H1 (cell line): Measurements from ENCODE around the gene MTCL3.

Source experiments
- CTCF ChIA-PET: fragments of 300-600 bp; sonication (Branson Sonifier 250); formaldehyde crosslinking; loops from one replicate; lab custom pipeline; 2021; ENCODE audit not compliant: partially characterized antibody; lab: Charles Lee
- POLR2A ChIA-PET: fragments of 300-600 bp; sonication (Branson Sonifier 250); formaldehyde crosslinking; loops from one replicate; lab custom pipeline; 2021; ENCODE audit warnings: inconsistent platforms; ENCODE audit not compliant: partially characterized antibody; lab: Charles Lee
- DNase-seq, 2 experiments: peaks; one replicate each; pipeline versions ENCODE4 v3.0.0 to v3.0.0-alpha.2; 2010 to 2022; ENCODE audit warnings: low spot score in 2 of 2, low read depth in 1 of 2, mixed read lengths in 1 of 2
- FAIRE-seq: peaks from 2 replicates; lab custom pipeline; 2011; peaks lifted over from hg19 to GRCh38; lab: Jason Lieb, UNC
- H2AFZ ChIP-seq: 2 replicates; pipeline ENCODE4 v1.8.1; 2012; ENCODE audit warnings: low read length, inconsistent platforms
- H2AK5ac ChIP-seq: 2 replicates; pipeline ENCODE4 v1.6.1; 2013; ENCODE audit warnings: low read depth, low read length
- H2BK120ac ChIP-seq: replicated peaks from 2 replicates; pipeline ENCODE3; 2013; ENCODE audit warnings: low read depth, low read length, inconsistent platforms
- H2BK12ac ChIP-seq: 2 replicates; pipeline ENCODE4 v1.6.1; 2013; ENCODE audit warnings: low read depth, low read length
- H2BK15ac ChIP-seq: 2 replicates; pipeline ENCODE4 v1.6.1; 2013; ENCODE audit warnings: low read length
- H2BK20ac ChIP-seq: 2 replicates; pipeline ENCODE4 v1.6.1; 2013; ENCODE audit warnings: low read length
- H2BK5ac ChIP-seq: 2 replicates; pipeline ENCODE4 v1.6.1; 2013; ENCODE audit warnings: low read depth, low read length
- H3K14ac ChIP-seq: 2 replicates; pipeline ENCODE4 v1.6.1; 2013; ENCODE audit warnings: inconsistent platforms; ENCODE audit not compliant: insufficient read length
- H3K18ac ChIP-seq: 2 replicates; pipeline ENCODE4 v1.6.1; 2013; ENCODE audit warnings: low read length; ENCODE audit errors: extremely low read depth
- H3K23ac ChIP-seq: 2 replicates; pipeline ENCODE4 v1.6.1; 2013; ENCODE audit warnings: inconsistent platforms; ENCODE audit not compliant: insufficient read length
- H3K23me2 ChIP-seq: 2 replicates; pipeline ENCODE4 v1.6.1; 2013; ENCODE audit warnings: low read depth, low read length
- H3K27ac ChIP-seq: 2 replicates; pipeline ENCODE4 v1.6.1; 2011; ENCODE audit warnings: low read depth, low read length, inconsistent platforms
- H3K27me3 ChIP-seq, 4 experiments: replicated peaks in 1 of 4; 1 replicate in 1 of 4; 2 replicates in 3 of 4; pipeline versions ENCODE4 v1.6.1 to v1.8.1; 2011 to 2013; ENCODE audit warnings: low read length in 3 of 4, mild to moderate bottlenecking in 3 of 4, inconsistent platforms in 2 of 4, mixed read lengths in 2 of 4, moderate library complexity in 1 of 4; ENCODE audit not compliant: control insufficient read depth in 3 of 4, insufficient read depth in 3 of 4; ENCODE audit errors: extremely low read depth in 1 of 4
- H3K36me3 ChIP-seq, 4 experiments: 2 replicates each; pipeline versions ENCODE4 v1.6.1 to v1.8.1; 2011 to 2013; ENCODE audit warnings: mild to moderate bottlenecking in 4 of 4, low read length in 3 of 4, moderate library complexity in 2 of 4, control low read depth in 1 of 4, inconsistent platforms in 1 of 4; ENCODE audit not compliant: insufficient read depth in 4 of 4, control insufficient read depth in 2 of 4
- H3K4ac ChIP-seq: replicated peaks from 2 replicates; pipeline ENCODE3; 2013; ENCODE audit warnings: low read length, low read depth, mixed read lengths, inconsistent platforms; ENCODE audit not compliant: insufficient read length
- H3K4me1 ChIP-seq, 4 experiments: replicated peaks in 1 of 4; 1 replicate in 1 of 4; 2 replicates in 3 of 4; pipeline versions ENCODE4 v1.6.1 to v1.8.1; 2011 to 2013; ENCODE audit warnings: low read length in 3 of 4, inconsistent platforms in 2 of 4, mixed read lengths in 1 of 4; ENCODE audit not compliant: insufficient read depth in 4 of 4, control insufficient read depth in 3 of 4
- H3K4me2 ChIP-seq, 2 experiments: 2 replicates each; pipeline versions ENCODE4 v1.6.1 to v1.8.1; 2011 to 2013; ENCODE audit warnings: low read depth in 2 of 2, low read length in 2 of 2, control low read depth in 1 of 2, inconsistent platforms in 1 of 2, mild to moderate bottlenecking in 1 of 2; ENCODE audit not compliant: insufficient read depth in 1 of 2
- H3K4me3 ChIP-seq, 4 experiments: fragments of 200-600, 300-600 bp in 1 of 4; sonication (generic), shearing (Covaris generic), sonication (Bioruptor Twin) in 1 of 4; 2 replicates each; pipeline versions ENCODE4 v1.5.1 to v1.8.1; 2011 to 2016; ENCODE audit warnings: low read length in 4 of 4, low read depth in 3 of 4, control low read depth in 2 of 4, inconsistent platforms in 2 of 4, mild to moderate bottlenecking in 2 of 4, mixed read lengths in 1 of 4, moderate library complexity in 1 of 4; ENCODE audit not compliant: insufficient read depth in 2 of 4; ENCODE audit errors: extremely low read depth in 1 of 4
- H3K56ac ChIP-seq: replicated peaks from 2 replicates; pipeline ENCODE3; 2013; ENCODE audit warnings: low read depth, mild to moderate bottlenecking, mixed read lengths, low read length, inconsistent platforms; ENCODE audit not compliant: insufficient read length
- H3K79me1 ChIP-seq: 2 replicates; pipeline ENCODE4 v1.6.1; 2013; ENCODE audit warnings: low read depth, low read length, control low read depth
- H3K79me2 ChIP-seq, 2 experiments: 2 replicates each; pipeline versions ENCODE4 v1.6.1 to v1.8.1; 2012 to 2013; ENCODE audit warnings: low read length in 2 of 2, mild to moderate bottlenecking in 2 of 2, inconsistent platforms in 1 of 2; ENCODE audit not compliant: insufficient read depth in 2 of 2, control insufficient read depth in 1 of 2
- H3K9ac ChIP-seq, 4 experiments: replicated peaks in 1 of 4; 1 replicate in 1 of 4; 2 replicates in 3 of 4; pipeline versions ENCODE4 v1.6.1 to v1.8.1; 2011 to 2013; ENCODE audit warnings: low read depth in 3 of 4, low read length in 3 of 4, control low read depth in 2 of 4, mild to moderate bottlenecking in 2 of 4, moderate library complexity in 2 of 4, inconsistent platforms in 1 of 4; ENCODE audit errors: extremely low read depth in 1 of 4
- H3K9me3 ChIP-seq, 2 experiments: 2 replicates each; pipeline versions ENCODE4 v1.6.1 to v1.8.1; 2012 to 2013; ENCODE audit warnings: mild to moderate bottlenecking in 2 of 2, moderate library complexity in 2 of 2, control low read depth in 1 of 2, inconsistent platforms in 1 of 2, low read depth in 1 of 2, low read length in 1 of 2, mixed read lengths in 1 of 2; ENCODE audit not compliant: insufficient read depth in 2 of 2
- H4K20me1 ChIP-seq, 2 experiments: replicated peaks in 1 of 2; 2 replicates each; pipeline versions ENCODE3 to v1.8.1; 2011 to 2013; ENCODE audit warnings: inconsistent platforms in 2 of 2, low read length in 2 of 2, mild to moderate bottlenecking in 1 of 2; ENCODE audit not compliant: insufficient read depth in 2 of 2, control insufficient read depth in 1 of 2
- H4K5ac ChIP-seq: 2 replicates; pipeline ENCODE4 v1.6.1; 2013; ENCODE audit warnings: low read length, low read depth, mixed read lengths, inconsistent platforms; ENCODE audit not compliant: insufficient read length
- H4K8ac ChIP-seq: 2 replicates; pipeline ENCODE4 v1.8.0; 2013; ENCODE audit warnings: mild to moderate bottlenecking, moderate library complexity, low read length, inconsistent platforms; ENCODE audit not compliant: insufficient read depth; ENCODE audit errors: extremely low read depth
- H4K91ac ChIP-seq: replicated peaks from 2 replicates; pipeline ENCODE3; 2013; ENCODE audit warnings: low read length, mixed read lengths, inconsistent platforms; ENCODE audit not compliant: insufficient read length
- BACH1 ChIP-seq: IDR thresholded peaks from 2 replicates; pipeline ENCODE4 v1.6.1; 2012; ENCODE audit warnings: low read length, improper control_type of control experiment
- CEBPB ChIP-seq: IDR thresholded peaks from 2 replicates; pipeline ENCODE4 v1.6.1; 2012; ENCODE audit warnings: low read depth, low read length
- GABPA ChIP-seq: IDR thresholded peaks from 2 replicates; pipeline ENCODE4 v1.6.1; 2011; ENCODE audit warnings: mild to moderate bottlenecking, low read length, moderate library complexity, borderline replicate concordance; ENCODE audit not compliant: insufficient read depth
- RFX5 ChIP-seq: IDR thresholded peaks from 2 replicates; pipeline ENCODE4 v1.6.1; 2011; ENCODE audit warnings: low read depth, low read length, improper control_type of control experiment, borderline replicate concordance
- SP1 ChIP-seq: IDR thresholded peaks from 2 replicates; pipeline ENCODE4 v1.6.1; 2011; ENCODE audit warnings: low read depth, low read length
- WGBS, 2 experiments: shearing (Covaris generic) in 1 of 2; methylation state at CpG; one replicate each; pipeline versions ENCODE4 v1.1.6 to v1.1.7; 2013 to 2015; ENCODE audit warnings: low lambda C conversion rate in 2 of 2, mixed read lengths in 2 of 2, inconsistent platforms in 1 of 2, low coverage in 1 of 2, missing lambda C conversion rate in 1 of 2; ENCODE audit not compliant: insufficient replicate concordance in 2 of 2, insufficient coverage in 1 of 2, insufficient read length in 1 of 2; ENCODE audit errors: extremely low coverage in 1 of 2, missing lambda C conversion rate in 1 of 2; 5-methylcytosine and 5-hydroxymethylcytosine counted together

The MTCL3 gene

GRCh38 chr6:127453845-127454619 lies 65.1 kb downstream of the MTCL3 start:
- Histone ChIP-seq H3K9me3 (no peaks in the 10 kb centered on the region), H4K8ac (no peak overlapping the region), H3K79me1 (no peaks in the 10 kb centered on the region), H3K79me2 (no peaks in the 10 kb centered on the region), H3K4me2 (no peak overlapping the region), H3K4ac (no peak overlapping the region), H3K18ac (no peak overlapping the region), H3K36me3 (peaks cover 0 to 4% (median 3%) of the 10 kb centered on the region in 4 experiments; a peak in 3 of 8 replicates), H3K23me2 (no peaks in the 10 kb centered on the region), H2AFZ (no peak overlapping the region), H3K56ac (no peak overlapping the region), H4K20me1 (peaks cover 0 to 2% of the 10 kb centered on the region in 2 experiments), H3K9ac (no peak overlapping the region), H3K27me3 (no peaks in the 10 kb centered on the region), H3K14ac (no peak overlapping the region), H2AK5ac (no peak overlapping the region), H2BK5ac (no peak overlapping the region), H2BK120ac (no peak overlapping the region), H4K5ac (no peak overlapping the region), H2BK20ac (no peak overlapping the region), H3K4me3 (no peak overlapping the region), H2BK12ac (no peak overlapping the region), H3K4me1 (peaks cover 1 to 9% (median 4%) of the 10 kb centered on the region in 4 experiments; a peak in 5 of 7 replicates), H4K91ac (no peak overlapping the region), H2BK15ac (no peak overlapping the region), H3K23ac (no peak overlapping the region), H3K27ac (no peak overlapping the region)
- DNase-seq (no peak), FAIRE-seq (no peak)
- WGBS, 2 experiments: 90% methylated on average over 2 of the region's 2 CpGs; no CpG with 5 or more reads in 1 of the 2 experiments
- POLR2A ChIA-PET: no interaction called here
- no peak for TF ChIP-seq CEBPB
- no peak for TF ChIP-seq GABPA
- TF ChIP-seq SP1: no peak
- no peak for TF ChIP-seq BACH1
- TF ChIP-seq RFX5: no peak
- CTCF ChIA-PET: interaction anchor here (1.1 to 2.1 kb wide), 3 partner anchors 9 to 61 kb away, joined by 3 to 5 read pairs (median 3); no protein-coding TSS in a partner anchor
